ENCODE measurements around the gene CRYM.

DNA sequence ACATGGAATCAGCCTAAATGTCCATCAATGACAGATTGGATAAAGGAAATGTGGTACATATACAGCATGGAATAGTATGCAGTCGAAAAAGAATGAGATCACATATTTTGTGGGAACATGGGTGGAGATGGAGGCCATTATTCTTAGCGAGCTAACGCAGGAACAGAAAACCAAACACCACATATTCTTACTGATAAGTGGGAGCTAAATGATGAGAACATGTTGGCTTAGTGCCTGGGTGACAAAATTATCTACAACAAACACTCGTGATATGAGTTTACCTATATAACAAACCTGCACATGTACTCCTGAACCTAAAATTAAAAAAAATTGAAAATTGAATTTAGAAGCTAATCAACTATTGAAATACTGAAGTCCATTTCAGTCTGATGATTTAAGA lies 38.4 kb downstream of the CRYM start:
- TF ChIP-seq CTCF (conservative IDR thresholded peaks at IDR 0.05 in 1 of 2, IDR thresholded peaks at IDR 0.05 in 1 of 2; ENCODE audit: low read depth in 1 of 2, low read length in 2 of 2) = no peak
- no peak for TF ChIP-seq EZH2 (IDR thresholded peaks at IDR 0.05; ENCODE audit: low read length, missing control alignments)
